ENCODE results near the gene AEBP1.

Gene AEBP1

GRCh38 chr7:44096326-44096881 lies 7.7 kb upstream of the AEBP1 start:
- Histone ChIP-seq H3K4me3 (ENCODE audit: low read length, poor library complexity, severe bottlenecking) (peak overlapping the region; percentile 14), H3K9me2 (replicated peaks; ENCODE audit: low read depth, low read length) (no peaks in the 10 kb centered on the region), H3K79me2 (ENCODE audit: insufficient read depth, low read length) (no peaks in the 10 kb centered on the region), H4K20me1 (ENCODE audit: insufficient read depth, low read length, poor library complexity, severe bottlenecking) (no peaks in the 10 kb centered on the region), H3K27me3 (ENCODE audit: insufficient read depth, low read length, poor library complexity, severe bottlenecking) (no peaks in the 10 kb centered on the region), H2AFZ (ENCODE audit: low read length) (no peak overlapping the region), H3K36me3 (ENCODE audit: insufficient read depth, low read length) (no peaks in the 10 kb centered on the region), H3K9ac (ENCODE audit: low read depth, low read length, poor library complexity, severe bottlenecking) (peak overlapping the region; percentile 74), H3K4me2 (ENCODE audit: low read depth, low read length, poor library complexity, severe bottlenecking) (peak overlapping the region; percentile 55), H3K9me3 (ENCODE audit: insufficient read depth, low read depth, low read length) (no peaks in the 10 kb centered on the region), H3F3A (ENCODE audit: low read depth) (peaks cover 9% of the 10 kb centered on the region), H3K4me1 (ENCODE audit: insufficient read depth, low read length, poor library complexity, severe bottlenecking) (peaks cover 70% of the 10 kb centered on the region)
- TF ChIP-seq EZH2phosphoT487 (IDR thresholded peaks at IDR 0.05; ENCODE audit: borderline replicate concordance) (no peak), CTCF (conservative IDR thresholded peaks at IDR 0.05; ENCODE audit: low read length) (no peak)

- Histone ChIP-seq H2AFZ (ENCODE audit: low read length) (no peak overlapping the region), H3K27me3 (ENCODE audit: insufficient read depth, low read length, poor library complexity, severe bottlenecking) (no peaks in the 10 kb centered on the region), H3K4me3 (ENCODE audit: low read length, poor library complexity, severe bottlenecking) (peak overlapping the region; percentile 14), H3K9me3 (ENCODE audit: insufficient read depth, low read depth, low read length) (no peaks in the 10 kb centered on the region), H3K9me2 (replicated peaks; ENCODE audit: low read depth, low read length) (no peaks in the 10 kb centered on the region), H3K36me3 (ENCODE audit: insufficient read depth, low read length) (no peaks in the 10 kb centered on the region), H4K20me1 (ENCODE audit: insufficient read depth, low read length, poor library complexity, severe bottlenecking) (no peaks in the 10 kb centered on the region), H3K9ac (ENCODE audit: low read depth, low read length, poor library complexity, severe bottlenecking) (peak overlapping the region; percentile 74), H3F3A (ENCODE audit: low read depth) (peaks cover 9% of the 10 kb centered on the region), H3K79me2 (ENCODE audit: insufficient read depth, low read length) (no peaks in the 10 kb centered on the region), H3K4me1 (ENCODE audit: insufficient read depth, low read length, poor library complexity, severe bottlenecking) (peaks cover 75% of the 10 kb centered on the region), H3K4me2 (ENCODE audit: low read depth, low read length, poor library complexity, severe bottlenecking) (peak overlapping the region; percentile 55)
- TF ChIP-seq CTCF (conservative IDR thresholded peaks at IDR 0.05; ENCODE audit: low read length) (peak; percentile 43), EZH2phosphoT487 (IDR thresholded peaks at IDR 0.05; ENCODE audit: borderline replicate concordance) (no peak)
These were observed 6.8 kb upstream of the AEBP1 start for GRCh38 chr7:44097064-44097932.

GRCh38 chr7:44098092-44099068 lies 5.8 kb upstream of the AEBP1 start:
- Histone ChIP-seq H2AFZ (ENCODE audit: low read length) (no peak overlapping the region), H3K27me3 (ENCODE audit: insufficient read depth, low read length, poor library complexity, severe bottlenecking) (no peaks in the 10 kb centered on the region), H3K9me3 (ENCODE audit: insufficient read depth, low read depth, low read length) (no peaks in the 10 kb centered on the region), H3K9ac (ENCODE audit: low read depth, low read length, poor library complexity, severe bottlenecking) (peak overlapping the region; percentile 74), H3F3A (ENCODE audit: low read depth) (peaks cover 9% of the 10 kb centered on the region), H4K20me1 (ENCODE audit: insufficient read depth, low read length, poor library complexity, severe bottlenecking) (no peaks in the 10 kb centered on the region), H3K36me3 (ENCODE audit: insufficient read depth, low read length) (no peaks in the 10 kb centered on the region), H3K79me2 (ENCODE audit: insufficient read depth, low read length) (no peaks in the 10 kb centered on the region), H3K4me2 (ENCODE audit: low read depth, low read length, poor library complexity, severe bottlenecking) (peak overlapping the region; percentile 55), H3K4me3 (ENCODE audit: low read length, poor library complexity, severe bottlenecking) (peak overlapping the region; percentile 14), H3K9me2 (replicated peaks; ENCODE audit: low read depth, low read length) (no peaks in the 10 kb centered on the region), H3K4me1 (ENCODE audit: insufficient read depth, low read length, poor library complexity, severe bottlenecking) (peaks cover 75% of the 10 kb centered on the region)
- TF ChIP-seq EZH2phosphoT487 (IDR thresholded peaks at IDR 0.05; ENCODE audit: borderline replicate concordance) (no peak), CTCF (conservative IDR thresholded peaks at IDR 0.05; ENCODE audit: low read length) (no peak)

Data from Loucy (cell line).